DOHH2 (cell line): ENCODE results near the gene BPIFB4.

Source experiments
- H3F3A ChIP-seq: fragments of 200-600 bp; sonication (generic), shearing (Covaris generic); 2 replicates; pipeline ENCODE4 v1.6.0; 2016; ENCODE audit warnings: antibody characterized with exemption, mild to moderate bottlenecking; ENCODE audit not compliant: control insufficient read depth, insufficient read depth
- H3K27ac ChIP-seq: fragments of 200-600 bp; sonication (generic); 2 replicates; pipeline ENCODE4 v1.5.1; 2014; ENCODE audit warnings: low read depth, mild to moderate bottlenecking, low read length, moderate library complexity
- H3K27me3 ChIP-seq: fragments of 200-600 bp; sonication (generic); 2 replicates; pipeline ENCODE4 v1.6.1; 2014; ENCODE audit warnings: mild to moderate bottlenecking, low read length, mixed read lengths; ENCODE audit not compliant: control insufficient read depth
- H3K36me3 ChIP-seq: fragments of 200-600 bp; sonication (generic); 2 replicates; pipeline ENCODE4 v1.6.1; 2014; ENCODE audit warnings: mild to moderate bottlenecking, low read length, moderate library complexity, mixed read lengths; ENCODE audit not compliant: control insufficient read depth
- H3K4me1 ChIP-seq: fragments of 200-600 bp; sonication (generic); 2 replicates; pipeline ENCODE4 v1.6.1; 2014; ENCODE audit warnings: mild to moderate bottlenecking, low read length, mixed read lengths; ENCODE audit not compliant: control insufficient read depth
- H3K4me2 ChIP-seq: fragments of 200-600 bp; sonication (generic); 2 replicates; pipeline ENCODE4 v1.6.0; 2014; ENCODE audit warnings: mild to moderate bottlenecking, low read length, moderate library complexity
- H3K4me3 ChIP-seq: fragments of 200-600 bp; sonication (generic); 2 replicates; pipeline ENCODE4 v1.5.1; 2014; ENCODE audit warnings: mild to moderate bottlenecking, low read length, mixed read lengths
- H3K79me2 ChIP-seq: fragments of 200-600 bp; sonication (generic); 2 replicates; pipeline ENCODE4 v1.6.1; 2014; ENCODE audit warnings: mild to moderate bottlenecking, low read length, mixed read lengths; ENCODE audit not compliant: control insufficient read depth
- H3K9me2 ChIP-seq: fragments of 200-600 bp; sonication (generic); replicated peaks from 2 replicates; pipeline ENCODE4 v1.6.1; 2014; ENCODE audit warnings: mild to moderate bottlenecking, low read length, mixed read lengths; ENCODE audit not compliant: control insufficient read depth
- H3K9me3 ChIP-seq: fragments of 200-600 bp; sonication (generic); 2 replicates; pipeline ENCODE4 v1.6.1; 2014; ENCODE audit warnings: antibody characterized with exemption, low read length, mixed read lengths; ENCODE audit not compliant: control insufficient read depth, insufficient read depth
- H4K20me1 ChIP-seq: fragments of 200-600 bp; sonication (generic); 2 replicates; pipeline ENCODE4 v1.6.0; 2014; ENCODE audit warnings: low read depth, mild to moderate bottlenecking, antibody characterized with exemption, low read length, moderate library complexity; ENCODE audit not compliant: control insufficient read depth, insufficient read depth
- EZH2phosphoT487 ChIP-seq: fragments of 200-600 bp; sonication (generic); IDR thresholded peaks from 2 replicates; pipeline ENCODE4 v1.6.1; 2017; ENCODE audit warnings: borderline replicate concordance, mild to moderate bottlenecking, antibody characterized with exemption, low read length, moderate library complexity, mixed read lengths
- TF ChIP-seq, protein P1 (sequence below): fragments of 200-600 bp; sonication (generic); IDR thresholded peaks from one replicate; pipeline ENCODE4 v1.5.1; 2014; ENCODE audit warnings: antibody characterized with exemption, mild to moderate bottlenecking, low read depth, low read length; ENCODE audit not compliant: poor library complexity, severe bottlenecking

BPIFB4 gene

DNA sequence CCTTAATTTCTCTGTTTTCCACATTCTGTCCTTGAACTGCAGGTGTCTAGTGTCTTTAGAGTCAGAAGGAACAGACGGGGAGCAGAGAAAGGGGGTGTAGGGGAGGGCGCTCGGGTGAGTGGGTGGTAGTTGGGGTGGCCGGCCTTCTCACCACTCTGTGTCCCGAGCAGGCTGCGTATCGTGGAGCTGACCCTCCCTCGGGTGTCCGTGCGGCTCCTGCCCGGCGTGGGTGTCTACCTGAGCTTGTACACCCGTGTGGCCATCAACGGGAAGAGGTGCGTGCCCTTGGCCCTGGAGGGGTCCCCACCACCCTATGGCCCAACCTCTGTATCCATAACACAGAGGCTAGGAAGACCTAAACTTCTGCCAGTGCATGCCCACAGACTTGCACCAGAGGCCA, 5.3 kb downstream of the BPIFB4 start:
- Histone ChIP-seq H3K4me2 (no peak overlapping the region), H3K4me1 (no peaks in the 10 kb centered on the region), H3F3A (no peaks in the 10 kb centered on the region), H3K27me3 (no peaks in the 10 kb centered on the region), H3K79me2 (no peaks in the 10 kb centered on the region), H3K9me3 (no peaks in the 10 kb centered on the region), H3K27ac (no peak overlapping the region), H4K20me1 (no peaks in the 10 kb centered on the region), H3K36me3 (no peaks in the 10 kb centered on the region), H3K4me3 (no peak overlapping the region), H3K9me2 (no peaks in the 10 kb centered on the region)
- TF ChIP-seq EZH2phosphoT487: no peak
- TF ChIP-seq, protein P1, sequence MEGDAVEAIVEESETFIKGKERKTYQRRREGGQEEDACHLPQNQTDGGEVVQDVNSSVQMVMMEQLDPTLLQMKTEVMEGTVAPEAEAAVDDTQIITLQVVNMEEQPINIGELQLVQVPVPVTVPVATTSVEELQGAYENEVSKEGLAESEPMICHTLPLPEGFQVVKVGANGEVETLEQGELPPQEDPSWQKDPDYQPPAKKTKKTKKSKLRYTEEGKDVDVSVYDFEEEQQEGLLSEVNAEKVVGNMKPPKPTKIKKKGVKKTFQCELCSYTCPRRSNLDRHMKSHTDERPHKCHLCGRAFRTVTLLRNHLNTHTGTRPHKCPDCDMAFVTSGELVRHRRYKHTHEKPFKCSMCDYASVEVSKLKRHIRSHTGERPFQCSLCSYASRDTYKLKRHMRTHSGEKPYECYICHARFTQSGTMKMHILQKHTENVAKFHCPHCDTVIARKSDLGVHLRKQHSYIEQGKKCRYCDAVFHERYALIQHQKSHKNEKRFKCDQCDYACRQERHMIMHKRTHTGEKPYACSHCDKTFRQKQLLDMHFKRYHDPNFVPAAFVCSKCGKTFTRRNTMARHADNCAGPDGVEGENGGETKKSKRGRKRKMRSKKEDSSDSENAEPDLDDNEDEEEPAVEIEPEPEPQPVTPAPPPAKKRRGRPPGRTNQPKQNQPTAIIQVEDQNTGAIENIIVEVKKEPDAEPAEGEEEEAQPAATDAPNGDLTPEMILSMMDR: no peak

DNA sequence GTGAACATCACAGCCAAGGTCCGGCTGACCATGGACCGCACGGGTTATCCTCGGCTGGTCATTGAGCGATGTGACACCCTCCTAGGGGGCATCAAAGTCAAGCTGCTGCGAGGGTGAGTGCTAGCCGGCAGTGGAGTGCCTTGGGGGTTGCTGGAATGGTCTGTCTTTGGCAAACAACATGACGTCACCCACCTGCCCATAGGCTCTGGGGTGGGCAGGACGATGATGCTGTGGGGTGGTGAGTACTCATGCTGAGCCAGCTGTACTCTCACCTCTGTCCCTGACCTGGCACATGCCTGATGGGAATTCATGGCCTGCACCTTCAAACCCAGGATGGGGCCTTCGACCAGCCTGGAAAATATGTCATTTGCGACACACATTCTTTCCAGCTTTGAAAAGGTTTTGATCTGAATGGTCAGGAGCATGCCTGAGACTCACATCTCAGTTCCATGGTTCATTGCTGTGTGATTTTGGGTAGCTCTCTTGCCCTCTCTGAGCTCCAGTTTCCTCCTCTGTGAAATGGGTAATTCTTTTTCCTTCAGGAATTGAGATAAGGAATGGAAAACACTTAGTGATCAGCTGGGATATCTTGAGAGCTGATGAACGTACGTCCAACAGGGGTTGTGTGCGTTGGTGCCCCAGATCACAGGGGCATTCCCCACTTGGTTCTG, 6.7 kb downstream of the BPIFB4 start:
- no peaks in the 10 kb centered on the region for H3F3A ChIP-seq
- no peak overlapping the region for H3K4me2 ChIP-seq
- no peaks in the 10 kb centered on the region for H3K36me3 ChIP-seq
- no peaks in the 10 kb centered on the region for H3K9me3 ChIP-seq
- no peak overlapping the region for H3K4me3 ChIP-seq
- H3K79me2 ChIP-seq: no peaks in the 10 kb centered on the region
- no peaks in the 10 kb centered on the region for H3K27me3 ChIP-seq
- H3K27ac ChIP-seq: no peak overlapping the region
- no peaks in the 10 kb centered on the region for H3K9me2 ChIP-seq
- H4K20me1 ChIP-seq: no peaks in the 10 kb centered on the region
- no peaks in the 10 kb centered on the region for H3K4me1 ChIP-seq
- TF ChIP-seq, protein P1: no peak
- TF ChIP-seq EZH2phosphoT487: no peak

DNA sequence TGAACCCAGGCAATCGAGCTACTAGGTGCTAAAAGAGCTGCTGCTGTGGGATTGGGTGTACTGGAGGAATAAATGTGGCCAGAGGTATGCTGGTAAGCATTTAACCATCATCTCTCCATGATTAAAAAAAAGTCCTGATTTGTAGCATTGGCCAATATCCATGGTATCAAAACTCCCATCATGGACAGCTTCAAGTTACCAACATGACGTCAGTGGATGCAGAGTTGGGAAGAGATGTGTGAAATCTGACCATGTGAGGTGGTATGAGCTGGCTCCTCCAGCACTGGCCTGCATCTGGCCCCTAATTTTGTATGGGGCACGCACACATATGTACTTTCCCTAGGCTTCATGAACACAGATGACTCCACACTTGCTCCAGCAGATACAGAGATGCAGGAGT, 11.7 kb downstream of the BPIFB4 start:
- no peaks in the 10 kb centered on the region for H3K36me3 ChIP-seq
- no peaks in the 10 kb centered on the region for H3K9me2 ChIP-seq
- no peaks in the 10 kb centered on the region for H4K20me1 ChIP-seq
- H3K4me2 ChIP-seq: no peak overlapping the region
- H3K4me3 ChIP-seq: no peak overlapping the region
- no peaks in the 10 kb centered on the region for H3K79me2 ChIP-seq
- H3K9me3 ChIP-seq: no peaks in the 10 kb centered on the region
- TF ChIP-seq EZH2phosphoT487: no peak
- TF ChIP-seq, protein P1: no peak
- H3K27me3 ChIP-seq: no peaks in the 10 kb centered on the region
- no peaks in the 10 kb centered on the region for H3F3A ChIP-seq
- H3K27ac ChIP-seq: no peak overlapping the region
- H3K4me1 ChIP-seq: no peaks in the 10 kb centered on the region
